Left renal pelvis (tissue), 4 donors: ENCODE measurements around the gene RMC1. TPM values are rescaled to one million over a fixed set of nuclear protein-coding genes. Genes with fewer than 3 reads are reported as not detected.
"Not testable (repeated sequence)": the region's sequence is repeated elsewhere in the genome, so short reads cannot be mapped to it uniquely, and the experiment has no call there.

Experiments used
- DNase-seq, 4 donors: peaks; one replicate each; pipeline ENCODE4 v3.0.0-alpha.2; 2013; ENCODE audit warnings: low read depth in 4 of 4, low spot score in 3 of 4
- polyA plus RNA-seq, 4 donors: library from polyadenylated mRNA; unstranded; fragments of 120-200 nt; gene quantifications; one replicate each; pipeline ENCODE4 v1.2.1, GENCODE V29; 2013; ENCODE audit not compliant: insufficient read length in 4 of 4

The RMC1 gene
- polyA plus RNA-seq, 4 donors: 14.9 to 29.9 (median 26.4) TPM

DNA sequence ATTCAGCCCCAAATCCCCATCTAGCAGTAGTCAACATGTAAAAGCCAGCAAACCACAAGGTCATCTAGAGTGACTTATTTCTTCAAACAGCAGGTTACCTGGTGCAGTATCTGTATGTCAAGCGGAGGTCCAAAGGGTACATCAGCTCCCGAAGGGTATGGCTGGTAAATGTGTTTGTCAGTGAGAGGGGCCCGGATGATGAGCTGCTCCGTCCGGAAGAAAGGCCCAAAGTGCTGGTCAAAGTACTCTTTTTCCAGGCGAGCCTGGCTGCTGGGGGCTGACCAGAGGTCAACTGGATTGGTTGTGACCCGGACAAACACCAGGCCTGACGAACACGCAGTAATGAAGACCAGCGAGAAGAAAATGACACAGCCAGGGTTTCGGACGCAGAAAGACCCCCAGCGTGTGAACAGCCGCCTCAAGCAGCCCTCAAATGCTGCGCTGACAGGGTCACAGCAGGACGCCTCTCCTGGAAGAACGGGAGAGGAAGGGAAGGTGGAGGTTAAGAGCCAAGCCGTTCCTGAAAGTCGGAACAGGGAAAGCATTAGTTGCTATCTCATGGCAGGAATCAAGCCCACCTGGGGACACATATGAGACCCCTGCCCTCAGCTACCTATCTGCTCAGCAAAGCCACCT is 53.0 kb downstream of the RMC1 start:
- DNase-seq: no peak

DNA sequence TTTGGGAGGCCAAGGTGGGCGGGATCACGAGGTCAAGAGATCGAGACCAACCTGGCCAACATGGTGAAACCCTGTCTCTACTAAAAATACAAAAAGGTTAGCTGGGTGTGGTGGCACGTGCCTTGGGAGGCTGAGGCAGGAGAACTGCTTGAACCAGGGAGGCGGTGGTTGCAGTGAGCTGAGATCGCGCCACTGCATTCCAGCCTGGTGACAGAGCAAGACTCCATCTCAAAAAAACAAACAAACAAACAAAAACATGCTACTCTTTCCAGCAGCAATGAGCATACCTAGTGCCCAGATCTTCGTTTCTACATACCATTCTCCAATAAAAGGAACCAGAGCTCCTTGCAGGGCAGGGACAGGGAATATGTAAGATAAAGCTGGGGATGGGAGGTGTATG is 54.2 kb downstream of the RMC1 start:
- not testable (repeated sequence) for DNase-seq

DNA sequence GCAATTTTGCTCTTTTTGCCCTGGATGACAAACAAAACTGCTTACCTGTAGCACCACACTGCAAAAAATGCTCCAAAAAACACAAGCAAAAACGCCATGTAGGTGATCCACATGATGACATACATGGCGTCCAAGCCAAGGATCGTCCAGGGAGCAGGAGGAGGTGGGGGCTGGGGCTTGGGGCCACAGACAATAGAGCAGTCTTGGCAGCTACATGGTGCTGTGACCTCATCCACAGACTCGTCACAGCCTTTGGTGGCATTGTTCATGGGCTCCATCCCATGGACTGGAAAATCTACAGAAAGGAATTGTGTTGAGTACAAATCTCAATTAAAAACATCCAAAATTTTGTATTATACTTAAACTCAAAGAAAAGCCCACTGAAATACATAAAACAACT is 56.9 kb downstream of the RMC1 start:
- no peak for DNase-seq

DNA sequence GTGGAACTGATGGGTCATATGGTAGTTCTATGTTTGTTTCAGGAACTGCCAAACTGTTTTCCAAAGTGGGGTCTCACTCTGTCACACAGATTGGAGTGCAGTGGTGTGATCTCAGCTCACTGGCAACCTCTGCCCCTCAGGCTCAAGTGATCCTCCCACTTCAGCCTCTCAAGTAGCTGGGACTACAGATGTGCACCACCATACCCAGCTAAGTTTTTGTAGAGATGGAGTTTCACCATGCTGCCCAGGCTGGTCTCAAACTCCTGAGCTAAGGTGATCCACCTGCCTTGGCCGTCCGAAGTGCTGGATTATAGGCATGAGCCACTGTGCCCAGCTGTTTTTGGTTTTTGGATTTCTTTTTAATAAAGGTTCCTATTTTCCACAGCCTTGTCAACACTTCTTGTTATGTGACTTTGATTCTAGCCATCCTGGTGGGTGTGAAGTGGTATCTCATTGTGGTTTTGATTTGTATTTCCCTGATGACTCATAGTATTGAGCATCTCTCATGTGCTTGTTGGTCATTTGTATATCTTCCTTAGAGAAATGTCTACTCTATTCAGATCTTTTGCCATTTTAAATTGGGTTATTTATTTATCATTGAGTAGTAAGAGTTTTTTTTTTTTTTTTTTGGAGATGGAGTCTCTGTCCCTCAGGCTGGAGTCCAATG is 60.2 kb downstream of the RMC1 start:
- no peak for DNase-seq

DNA sequence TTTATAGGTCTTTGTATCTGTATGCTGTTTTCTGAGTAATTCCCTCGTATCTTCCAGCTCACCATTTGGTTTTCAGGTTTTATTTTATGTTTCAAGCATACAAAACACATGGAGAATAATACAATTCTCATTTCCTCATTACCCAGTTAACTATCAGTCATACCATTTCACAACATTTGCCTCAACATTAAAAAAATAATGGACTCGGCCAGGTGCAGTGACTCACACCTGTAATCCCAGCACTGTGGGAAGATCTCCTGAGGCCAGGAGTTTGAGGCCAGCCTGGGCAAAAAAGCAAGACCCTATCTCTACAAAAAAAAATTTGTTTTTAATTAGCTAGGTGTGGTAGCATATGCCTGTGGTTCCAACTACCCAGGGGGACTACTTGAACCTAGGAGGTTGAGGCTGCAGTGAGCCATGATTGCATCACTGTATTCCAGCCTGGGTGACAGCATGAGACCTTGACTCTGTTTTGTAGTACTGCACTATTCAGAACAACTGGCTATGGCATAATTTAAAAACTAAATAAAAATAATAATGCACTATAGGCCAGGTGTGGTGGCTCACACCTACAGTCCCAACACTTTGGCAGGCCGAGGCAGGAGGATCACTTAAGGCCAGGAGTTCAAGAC is 62.7 kb downstream of the RMC1 start:
- DNase-seq: no peak

DNA sequence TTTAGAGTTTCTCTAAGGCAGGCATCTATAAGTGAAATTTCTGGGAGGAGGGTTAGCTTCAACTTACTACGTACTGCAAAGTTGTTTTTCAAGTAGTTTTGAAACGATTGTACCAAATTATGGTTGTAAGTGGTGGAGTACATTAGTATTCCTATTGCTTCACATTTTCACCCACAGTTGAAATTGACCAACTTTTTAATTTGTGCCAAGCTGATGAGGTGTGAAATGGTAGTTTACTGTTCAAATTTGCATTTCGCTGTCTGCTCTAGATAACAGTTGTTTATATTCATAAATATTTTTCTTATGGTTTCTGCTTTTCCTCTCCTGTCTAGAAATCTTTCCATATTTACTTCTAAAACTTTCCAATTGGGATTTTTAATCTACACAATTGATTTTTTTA is 64.4 kb downstream of the RMC1 start:
- no peak for DNase-seq

DNA sequence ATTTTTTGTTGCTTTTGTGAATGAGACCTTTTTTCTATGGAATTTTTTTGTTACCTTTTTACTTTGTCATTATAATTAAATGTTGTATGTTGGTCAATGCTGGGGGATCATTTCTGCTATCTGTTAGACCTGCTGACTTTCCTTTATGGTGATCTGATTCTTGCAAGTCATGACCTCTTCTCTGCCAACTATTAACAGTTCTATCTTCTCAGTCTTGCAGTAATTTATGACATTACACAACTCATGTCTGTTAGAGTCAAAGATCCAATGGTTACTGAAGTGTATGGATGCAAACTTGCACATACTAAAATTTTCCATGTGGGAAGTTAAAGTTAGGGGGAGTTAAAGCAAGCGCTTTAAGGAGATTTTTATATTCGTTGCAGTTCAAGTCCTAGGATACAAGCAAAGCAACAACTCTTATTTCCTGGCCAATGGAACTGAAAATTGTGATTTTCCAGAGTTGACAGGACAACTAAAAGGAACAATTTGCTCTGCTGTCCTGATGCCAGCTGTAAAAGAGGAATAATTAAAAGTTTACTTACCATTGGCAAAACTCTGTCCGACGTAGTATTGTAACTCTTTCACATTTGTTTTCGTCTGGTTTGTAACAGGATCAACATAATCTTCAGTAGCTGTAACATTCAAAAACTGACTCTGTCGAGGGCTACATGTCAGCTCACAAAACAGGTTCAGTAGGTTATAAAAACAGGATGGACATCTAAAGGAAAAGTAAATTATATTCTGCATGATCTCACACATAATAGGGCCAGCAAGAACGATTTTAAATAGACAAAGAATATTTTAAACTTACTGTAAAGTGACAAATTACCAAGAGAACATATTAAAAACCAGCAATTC is 65.2 kb downstream of the RMC1 start:
- DNase-seq: no peak

DNA sequence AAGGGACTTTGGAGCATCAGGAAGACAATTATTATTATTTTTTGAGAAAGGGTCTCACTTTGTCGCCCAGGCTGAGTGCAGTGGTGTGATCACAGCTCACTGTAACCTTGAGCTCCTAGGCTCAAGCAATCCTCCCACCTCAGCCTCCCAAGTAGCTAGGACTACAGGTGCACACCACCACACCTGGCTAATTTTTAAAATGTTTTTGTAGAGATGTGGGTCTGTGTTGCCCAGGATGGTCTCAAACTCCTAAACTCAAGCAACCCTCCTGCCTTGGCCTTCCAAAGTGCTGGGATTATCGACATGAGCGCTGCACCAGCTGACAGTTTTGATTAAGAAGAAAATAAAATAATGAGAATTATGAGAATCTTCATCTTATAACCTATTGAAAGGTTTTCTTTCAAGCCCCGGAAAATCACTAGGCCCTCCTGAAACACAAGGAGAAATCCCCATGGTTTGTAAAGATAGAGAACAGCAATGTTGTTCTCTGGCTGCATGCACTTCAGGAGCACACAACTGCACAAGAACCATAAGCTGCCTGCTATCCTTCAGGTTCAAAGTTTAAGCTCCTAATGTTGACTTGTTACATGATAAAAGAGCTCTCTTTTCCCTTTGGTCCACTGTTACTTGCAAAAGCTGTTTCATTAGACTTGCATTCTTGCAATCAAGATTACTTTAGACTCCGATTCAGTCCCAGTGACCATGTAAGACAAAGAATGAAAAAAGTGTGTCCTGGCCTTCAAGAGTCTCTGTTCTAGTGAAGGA is 66.2 kb downstream of the RMC1 start:
- no peak for DNase-seq

DNA sequence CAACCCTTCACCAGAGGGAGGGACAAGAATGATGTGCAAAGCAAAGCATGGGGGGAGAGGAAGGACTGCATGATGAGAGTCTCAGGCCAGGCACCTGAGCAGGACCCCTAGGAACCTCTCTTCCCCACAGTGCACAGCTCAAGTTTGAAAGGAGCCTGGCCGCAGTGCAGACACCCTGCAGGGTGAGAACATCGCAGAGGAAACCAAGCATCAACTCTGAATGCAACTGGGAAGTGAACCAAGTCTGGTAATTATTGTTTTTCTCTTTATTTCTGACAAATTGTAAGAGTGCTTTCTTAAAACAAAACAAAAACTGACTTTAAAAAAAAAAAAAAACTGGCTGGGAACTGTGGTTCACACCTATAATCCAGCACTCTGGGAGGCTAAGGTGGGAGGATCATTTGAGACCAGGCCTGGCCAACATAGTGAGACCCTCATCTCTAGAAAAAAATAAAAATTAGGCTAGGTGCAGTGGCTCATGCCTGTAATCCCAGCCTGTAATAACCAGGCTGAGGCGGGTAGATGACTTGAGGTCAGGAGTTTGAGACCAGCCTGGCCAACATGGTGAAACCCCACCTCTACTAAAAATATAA is 67.7 kb downstream of the RMC1 start:
- no peak for DNase-seq

DNA sequence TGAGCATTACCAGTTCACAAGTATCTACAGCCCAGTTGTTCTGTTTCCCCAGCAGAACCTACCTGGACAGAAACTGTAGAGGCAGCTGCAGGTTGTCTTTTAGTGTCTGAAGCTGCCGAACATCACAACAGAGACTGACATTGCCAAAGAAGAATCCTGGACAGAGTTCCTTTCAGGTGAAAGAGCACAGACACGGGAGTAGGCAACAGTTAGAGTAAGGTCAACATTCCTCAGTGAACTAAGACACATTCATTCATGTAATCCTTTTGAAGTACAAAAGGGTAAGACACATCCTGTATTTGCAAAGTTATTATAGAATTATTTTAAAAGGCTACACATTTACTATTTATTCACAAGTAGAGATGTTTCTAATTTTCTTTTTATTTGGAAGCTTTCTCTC is 68.7 kb downstream of the RMC1 start:
- no peak for DNase-seq

DNA sequence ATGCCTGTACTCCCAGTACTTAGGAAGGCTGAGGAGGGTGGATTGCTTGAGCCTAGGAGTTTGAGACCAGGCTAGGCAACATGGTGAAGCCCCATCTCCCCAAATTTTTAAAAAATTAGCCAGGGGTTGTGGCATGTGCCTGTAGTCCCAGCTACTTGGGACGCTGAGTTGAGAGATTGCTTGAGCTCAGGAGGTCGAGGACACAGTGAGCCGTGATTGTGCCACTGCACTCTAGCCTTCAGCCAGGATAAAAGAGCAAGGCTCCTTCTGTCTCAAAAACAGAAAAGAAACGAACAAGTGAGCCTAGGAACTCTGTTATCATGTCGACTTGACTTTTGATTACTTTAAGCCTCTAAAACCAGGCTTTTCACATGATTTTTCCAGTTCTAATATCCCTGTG is 69.3 kb downstream of the RMC1 start:
- DNase-seq: no peak

DNA sequence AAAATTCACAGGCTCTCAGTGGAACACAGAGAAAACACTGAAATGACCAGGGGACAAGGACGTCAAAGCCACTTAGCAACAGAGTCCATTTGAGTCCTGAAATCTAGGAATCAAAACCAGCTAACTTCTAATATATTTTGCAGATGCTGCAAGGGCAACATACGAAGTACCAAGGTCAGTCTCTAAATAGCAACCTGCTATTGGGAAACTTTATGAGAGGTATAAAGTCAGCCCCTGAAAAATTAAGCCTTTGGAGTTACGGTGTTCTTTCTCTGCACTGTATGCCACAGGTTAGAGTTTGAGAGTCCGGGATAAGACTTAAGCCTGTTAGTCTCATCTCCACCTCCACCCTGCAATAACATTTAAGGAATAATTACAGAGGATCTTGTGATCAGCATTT is 69.7 kb downstream of the RMC1 start:
- DNase-seq: no peak

DNA sequence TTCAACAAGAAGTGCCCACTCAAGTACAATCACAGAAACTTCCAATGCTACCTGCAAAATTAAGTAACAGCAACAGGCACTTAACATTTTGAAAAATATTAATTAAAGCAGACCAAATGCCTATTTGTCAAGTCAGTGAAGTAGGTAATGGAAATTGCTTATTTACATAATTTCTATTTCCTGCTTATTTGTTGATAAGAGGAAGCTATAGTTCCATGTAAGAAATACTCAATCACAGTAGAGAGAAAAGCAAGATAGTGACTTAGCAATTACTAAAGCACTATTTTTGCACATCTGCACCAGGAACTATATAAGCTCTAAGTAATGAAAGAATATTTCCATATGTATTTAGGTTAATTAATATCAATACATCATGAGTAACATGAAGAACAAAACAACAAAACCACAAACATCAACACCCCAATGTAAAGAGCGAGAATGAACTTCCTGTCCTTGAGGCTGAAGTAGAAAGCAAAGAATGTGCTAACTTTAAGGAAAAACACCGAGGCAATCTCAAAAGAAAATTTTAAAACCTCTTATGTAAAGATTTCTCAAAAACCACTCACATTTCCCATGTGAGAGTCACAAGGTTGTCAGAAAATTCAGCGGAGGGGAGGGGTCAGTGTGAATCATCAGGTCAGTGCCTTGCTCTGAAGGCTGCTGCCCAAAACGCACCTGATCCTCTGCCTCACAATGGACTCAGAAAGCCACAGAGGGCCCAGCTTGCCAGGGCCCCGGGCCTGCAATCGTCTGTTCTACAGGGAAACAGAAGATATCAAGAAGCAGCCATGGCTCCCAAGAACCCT is 70.5 kb downstream of the RMC1 start:
- DNase-seq: no peak

DNA sequence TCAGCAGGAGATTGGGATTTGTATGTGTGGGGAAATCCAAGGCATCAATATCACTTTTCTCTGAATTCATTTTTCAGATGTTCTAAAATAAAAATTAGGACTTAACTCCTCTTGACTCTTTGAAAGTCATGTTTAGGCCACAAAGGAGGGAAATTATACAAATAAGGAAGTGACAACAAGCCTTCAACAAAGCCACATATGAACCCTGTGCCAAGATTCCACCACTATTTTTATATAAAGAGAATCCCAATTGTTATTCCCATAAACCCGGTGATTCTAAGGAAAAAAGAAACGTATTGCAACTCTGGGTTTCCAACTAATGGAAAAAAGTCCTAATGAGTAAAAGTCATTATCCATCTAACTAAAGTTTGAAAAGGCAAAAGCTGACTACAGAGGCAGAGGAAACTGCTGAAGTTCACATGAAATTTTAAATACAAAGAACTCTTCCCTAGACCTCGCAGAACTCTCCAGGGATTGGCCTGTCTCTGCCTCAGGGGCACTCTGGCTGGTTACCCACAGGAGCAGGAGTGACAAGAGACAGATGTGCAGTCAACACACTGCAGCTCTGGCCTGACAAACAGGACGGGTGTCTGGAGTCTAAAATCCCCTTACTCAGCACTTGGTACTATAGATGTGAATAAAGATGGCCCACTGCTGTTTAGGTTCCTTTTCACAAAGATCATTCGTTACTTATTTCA is 71.4 kb downstream of the RMC1 start:
- DNase-seq: no peak

DNA sequence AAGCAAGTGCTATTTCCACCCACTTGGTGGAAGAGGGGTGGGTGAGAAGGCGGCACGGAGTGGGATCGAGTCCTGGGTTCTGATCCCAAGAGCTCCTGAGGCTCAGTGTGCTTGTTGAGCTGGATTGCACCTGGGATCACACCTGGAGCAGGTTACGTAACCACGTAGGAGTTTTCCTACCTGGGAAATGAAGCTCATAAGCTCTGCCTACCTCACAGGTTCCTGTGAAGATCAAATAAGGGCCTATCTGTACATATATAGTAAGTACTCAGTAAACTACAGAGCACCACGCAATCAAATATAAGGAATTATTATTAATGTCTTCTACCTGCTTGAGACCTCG is 72.0 kb downstream of the RMC1 start:
- DNase-seq: no peak

DNA sequence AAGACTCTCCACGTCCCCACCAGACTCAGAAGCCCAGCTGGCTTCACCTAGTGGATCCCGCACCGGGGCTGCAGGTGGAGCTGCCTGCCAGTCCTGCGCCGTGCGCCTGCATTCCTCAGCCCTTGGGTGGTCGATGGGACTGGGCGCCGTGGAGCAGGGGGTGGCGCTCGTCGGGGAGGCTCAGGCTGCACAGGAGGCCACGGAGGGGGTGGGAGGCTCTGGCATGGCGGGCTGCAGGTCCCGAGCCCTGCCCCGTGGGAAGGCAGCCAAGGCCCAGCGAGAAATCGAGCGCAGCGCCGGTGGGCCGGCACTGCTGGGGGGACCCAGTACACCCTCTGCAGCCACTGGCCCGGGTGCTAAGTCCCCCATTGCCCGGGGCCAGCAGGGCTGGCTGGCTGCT is 74.2 kb downstream of the RMC1 start:
- DNase-seq: not testable (repeated sequence)

DNA sequence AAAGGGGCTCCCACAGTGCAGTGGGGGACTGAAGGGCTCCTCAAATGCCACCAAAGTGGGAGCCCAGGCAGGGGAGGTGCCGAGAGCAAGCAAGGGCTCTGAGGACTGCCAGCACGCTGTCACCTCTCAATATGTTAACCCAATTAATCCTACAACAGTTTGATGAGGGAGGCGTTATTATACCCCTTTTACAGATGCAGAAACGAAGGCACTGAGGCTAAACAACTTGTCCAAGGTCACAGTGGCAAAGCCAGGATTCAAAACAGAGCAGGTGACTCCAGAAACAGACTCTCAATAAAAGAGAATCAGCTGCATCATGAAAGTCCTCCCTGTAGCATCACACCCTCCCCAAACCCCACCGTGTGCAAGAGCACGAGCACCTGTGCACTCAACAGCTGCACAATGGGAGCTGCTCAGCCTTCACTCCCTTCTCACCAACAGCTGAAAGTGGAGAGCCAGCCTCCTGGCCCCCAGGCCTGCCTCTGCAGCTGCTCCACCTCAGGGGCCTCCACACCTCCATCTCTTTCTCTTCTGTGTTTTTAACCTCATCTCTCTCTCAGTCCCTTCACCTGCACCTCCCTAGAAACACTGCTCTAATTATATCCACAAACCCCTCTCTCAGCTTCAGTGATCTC is 74.9 kb downstream of the RMC1 start:
- DNase-seq: no peak

DNA sequence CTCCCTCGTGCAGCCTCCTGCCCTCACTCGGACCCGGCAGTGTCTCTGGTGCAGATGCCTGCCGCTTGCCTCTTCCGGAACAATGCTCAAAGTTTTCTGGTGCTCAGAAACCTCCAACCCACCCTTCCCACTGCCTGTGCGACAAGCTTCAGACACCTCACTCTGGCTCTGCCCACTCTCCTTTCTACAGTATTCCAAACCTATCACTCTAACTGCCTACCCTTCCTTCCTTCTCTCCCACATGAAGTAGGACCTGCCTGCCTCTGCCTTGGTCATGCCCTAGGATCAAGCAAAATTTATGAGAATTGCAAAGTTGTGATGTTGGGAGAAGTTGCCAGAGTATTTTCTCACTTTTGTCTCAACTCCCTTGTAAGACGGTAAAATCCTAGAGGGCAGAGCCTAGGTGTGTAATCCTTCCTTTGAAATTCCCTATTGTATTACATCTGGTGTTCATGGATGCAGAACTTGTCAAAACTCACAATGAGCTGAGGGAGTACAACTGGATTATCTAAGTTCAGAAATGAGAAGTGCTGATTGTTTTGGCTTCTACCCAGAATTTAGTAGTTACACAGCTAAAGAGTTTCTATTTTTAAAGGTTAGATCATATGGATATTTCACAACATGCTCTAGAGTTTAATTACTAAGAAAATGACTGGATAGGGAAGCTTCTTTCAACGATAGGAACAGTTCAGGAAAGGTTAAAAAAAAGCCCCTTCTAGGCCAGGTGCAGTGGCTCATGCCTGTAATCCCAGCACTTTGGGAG is 75.8 kb downstream of the RMC1 start:
- no peak for DNase-seq
